ENCODE measurements around the gene COL26A1. TPM values are rescaled to one million over a fixed set of nuclear protein-coding genes. Genes with fewer than 3 reads are reported as not detected.
"Not testable (repeated sequence)": the region's sequence is repeated elsewhere in the genome, so short reads cannot be mapped to it uniquely, and the experiment has no call there.

Gene COL26A1
- polyA plus RNA-seq, 1 donor (not counting 4 experiments of a cell fraction or from before 2014, with no cell fraction given), result not detected

- Histone ChIP-seq H4K20me1 (ENCODE audit: control insufficient read depth, extremely low read depth, insufficient read depth, low read length) (no peaks in the 10 kb centered on the region), H2AFZ (ENCODE audit: control insufficient read depth, low read length) (no peak overlapping the region), H3K27ac (ENCODE audit: control insufficient read depth, insufficient read depth, low read length) (no peak overlapping the region), H3K9me3 (ENCODE audit: control insufficient read depth, low read depth, low read length) (no peaks in the 10 kb centered on the region), H3K36me3 (ENCODE audit: control insufficient read depth in 2 of 2, extremely low read depth in 1 of 2, insufficient read depth in 2 of 2, low read length in 2 of 2) (no peaks in the 10 kb centered on the region), H3K4me1 (ENCODE audit: control insufficient read depth, extremely low read depth, insufficient read depth, low read length) (no peaks in the 10 kb centered on the region), H3K4me2 (ENCODE audit: control insufficient read depth, extremely low read depth, insufficient read depth, low read depth, low read length) (no peak overlapping the region), H3K27me3 (ENCODE audit: control insufficient read depth, extremely low read depth, insufficient read depth, low read length) (no peaks in the 10 kb centered on the region), H3K79me2 (ENCODE audit: control insufficient read depth, insufficient read depth, low read length) (no peaks in the 10 kb centered on the region), H3K9me1 (ENCODE audit: control insufficient read depth, extremely low read depth, insufficient read depth, low read length) (no peaks in the 10 kb centered on the region), H3K4me3 (ENCODE audit: control insufficient read depth in 2 of 3, extremely low read depth in 1 of 3, insufficient read depth in 2 of 3, low read depth in 1 of 3, low read length in 3 of 3) (no peak overlapping the region), H3K9ac (ENCODE audit: control insufficient read depth, extremely low read depth, insufficient read depth, low read length) (no peak overlapping the region)
- dilution Hi-C loops (cut with MboI; ENCODE audit: extremely low pct_ligation_motif_present, low sequenced_read_pairs), result no loop called here
- TF ChIP-seq EZH2 (IDR thresholded peaks at IDR 0.05; ENCODE audit: low read length), result no peak
- peak; percentile 83 to 98 (median 96) for TF ChIP-seq CTCF (optimal IDR thresholded peaks at IDR 0.05 in 1 of 3, IDR thresholded peaks at IDR 0.05 in 1 of 3, conservative IDR thresholded peaks at IDR 0.05 in 1 of 3; ENCODE audit: extremely low read depth in 1 of 3, insufficient read depth in 2 of 3, low read length in 3 of 3)
- DNase-seq (ENCODE audit: low read depth, low spot score), result no peak
- FAIRE-seq, result peak; percentile 41
Measured at GRCh38 chr7:101602484-101603241, 240.0 kb downstream of the COL26A1 start.

GRCh38 chr7:101604331-101604933, 241.8 kb downstream of the COL26A1 start:
- H3K36me3 ChIP-seq (ENCODE audit: control insufficient read depth in 2 of 2, extremely low read depth in 1 of 2, insufficient read depth in 2 of 2, low read length in 2 of 2), result no peaks in the 10 kb centered on the region
- H2AFZ ChIP-seq (ENCODE audit: control insufficient read depth, low read length), result no peak overlapping the region
- H3K27me3 ChIP-seq (ENCODE audit: control insufficient read depth, extremely low read depth, insufficient read depth, low read length), result no peaks in the 10 kb centered on the region
- FAIRE-seq (no peak), DNase-seq (ENCODE audit: low read depth, low spot score) (no peak)
- H3K4me3 ChIP-seq (ENCODE audit: control insufficient read depth in 2 of 3, extremely low read depth in 1 of 3, insufficient read depth in 2 of 3, low read depth in 1 of 3, low read length in 3 of 3), result no peak overlapping the region
- no peak overlapping the region for H3K27ac ChIP-seq (ENCODE audit: control insufficient read depth, insufficient read depth, low read length)
- no peaks in the 10 kb centered on the region for H3K9me1 ChIP-seq (ENCODE audit: control insufficient read depth, extremely low read depth, insufficient read depth, low read length)
- H4K20me1 ChIP-seq (ENCODE audit: control insufficient read depth, extremely low read depth, insufficient read depth, low read length), result no peaks in the 10 kb centered on the region
- H3K4me2 ChIP-seq (ENCODE audit: control insufficient read depth, extremely low read depth, insufficient read depth, low read depth, low read length), result no peak overlapping the region
- TF ChIP-seq CTCF (optimal IDR thresholded peaks at IDR 0.05 in 1 of 3, IDR thresholded peaks at IDR 0.05 in 1 of 3, conservative IDR thresholded peaks at IDR 0.05 in 1 of 3; ENCODE audit: extremely low read depth in 1 of 3, insufficient read depth in 2 of 3, low read length in 3 of 3) (no peak), EZH2 (IDR thresholded peaks at IDR 0.05; ENCODE audit: low read length) (no peak)
- dilution Hi-C loops (cut with MboI; ENCODE audit: extremely low pct_ligation_motif_present, low sequenced_read_pairs), result no loop called here
- peaks cover 6% of the 10 kb centered on the region for H3K4me1 ChIP-seq (ENCODE audit: control insufficient read depth, extremely low read depth, insufficient read depth, low read length)
- H3K79me2 ChIP-seq (ENCODE audit: control insufficient read depth, insufficient read depth, low read length), result no peaks in the 10 kb centered on the region
- H3K9me3 ChIP-seq (ENCODE audit: control insufficient read depth, low read depth, low read length), result no peaks in the 10 kb centered on the region
- no peak overlapping the region for H3K9ac ChIP-seq (ENCODE audit: control insufficient read depth, extremely low read depth, insufficient read depth, low read length)

GRCh38 chr7:101604934-101605332, 242.3 kb downstream of the COL26A1 start:
- H3K9me3 ChIP-seq (ENCODE audit: control insufficient read depth, low read depth, low read length); H2AFZ ChIP-seq (ENCODE audit: control insufficient read depth, low read length); dilution Hi-C loops (cut with MboI; ENCODE audit: extremely low pct_ligation_motif_present, low sequenced_read_pairs); DNase-seq (ENCODE audit: low read depth, low spot score); H3K9ac ChIP-seq (ENCODE audit: control insufficient read depth, extremely low read depth, insufficient read depth, low read length); H3K4me3 ChIP-seq (ENCODE audit: control insufficient read depth in 2 of 3, extremely low read depth in 1 of 3, insufficient read depth in 2 of 3, low read depth in 1 of 3, low read length in 3 of 3); H3K27me3 ChIP-seq (ENCODE audit: control insufficient read depth, extremely low read depth, insufficient read depth, low read length); H3K4me2 ChIP-seq (ENCODE audit: control insufficient read depth, extremely low read depth, insufficient read depth, low read depth, low read length); H4K20me1 ChIP-seq (ENCODE audit: control insufficient read depth, extremely low read depth, insufficient read depth, low read length); H3K9me1 ChIP-seq (ENCODE audit: control insufficient read depth, extremely low read depth, insufficient read depth, low read length); H3K36me3 ChIP-seq (ENCODE audit: control insufficient read depth in 2 of 2, extremely low read depth in 1 of 2, insufficient read depth in 2 of 2, low read length in 2 of 2); H3K27ac ChIP-seq (ENCODE audit: control insufficient read depth, insufficient read depth, low read length); FAIRE-seq; H3K4me1 ChIP-seq (ENCODE audit: control insufficient read depth, extremely low read depth, insufficient read depth, low read length); H3K79me2 ChIP-seq (ENCODE audit: control insufficient read depth, insufficient read depth, low read length): not testable (repeated sequence)

Measured in keratinocyte (primary cell).